Activated B cell treated with CpG ODN at 0.5 μM for 24 hours (primary cell): ENCODE measurements around the gene PTPRC. TPM values are rescaled to one million over a fixed set of nuclear protein-coding genes. Genes with fewer than 3 reads are reported as not detected.

Source experiments
- ATAC-seq: fragments of 200-7000 bp; cut with Tn5 transposase; one replicate; pipeline ENCODE4 v1.10.0; 2021; ENCODE audit warnings: low read depth, mild to moderate bottlenecking, moderate library complexity
- CTCF ChIA-PET: fragments of 350-600 bp; sonication (Branson Sonifier 250); formaldehyde crosslinking; loops from one replicate; lab custom pipeline; 2021; ENCODE audit warnings: antibody characterized with exemption; lab: Charles Lee
- POLR2A ChIA-PET: fragments of 350-600 bp; sonication (Branson Sonifier 250); formaldehyde crosslinking; loops from one replicate; lab custom pipeline; 2021; ENCODE audit warnings: antibody characterized with exemption; lab: Charles Lee
- DNase-seq: peaks from one replicate; pipeline ENCODE4 v3.0.0; 2022
- H3K27ac Mint-ChIP-seq: one replicate; pipeline ENCODE4 v1.8.0; 2020; ENCODE audit warnings: mixed read lengths
- H3K27me3 Mint-ChIP-seq: one replicate; pipeline ENCODE4 v1.8.0; 2021; ENCODE audit warnings: mixed read lengths
- H3K36me3 Mint-ChIP-seq: one replicate; pipeline ENCODE4 v1.8.0; 2021; ENCODE audit warnings: low read depth, mixed read lengths
- H3K4me1 Mint-ChIP-seq: one replicate; pipeline ENCODE4 v1.8.0; 2021; ENCODE audit warnings: mixed read lengths
- H3K4me3 Mint-ChIP-seq: one replicate; pipeline ENCODE4 v1.8.0; 2020; ENCODE audit warnings: mild to moderate bottlenecking, mixed read lengths
- H3K9me3 Mint-ChIP-seq: one replicate; pipeline ENCODE4 v1.8.0; 2020; ENCODE audit warnings: mixed read lengths
- intact Hi-C: fragments of 100-400 bp; cut with micrococcal nuclease; formaldehyde crosslinking; loops from one replicate; pipeline ENCODE4 v1.15.1; 2024
- total RNA-seq: library from RNA; stranded (reverse); gene quantifications from 2 replicates; pipeline ENCODE4 v1.2.3, GENCODE V29; 2022
- TF ChIP-seq, protein P1 (sequence below): fragments of 200-600 bp; IDR thresholded peaks from one replicate; pipeline ENCODE4 v1.8.0; 2022; ENCODE audit warnings: antibody characterized with exemption, mild to moderate bottlenecking

Gene PTPRC
- total RNA-seq, 1 donor from 2014 or later, result 506 TPM

DNA sequence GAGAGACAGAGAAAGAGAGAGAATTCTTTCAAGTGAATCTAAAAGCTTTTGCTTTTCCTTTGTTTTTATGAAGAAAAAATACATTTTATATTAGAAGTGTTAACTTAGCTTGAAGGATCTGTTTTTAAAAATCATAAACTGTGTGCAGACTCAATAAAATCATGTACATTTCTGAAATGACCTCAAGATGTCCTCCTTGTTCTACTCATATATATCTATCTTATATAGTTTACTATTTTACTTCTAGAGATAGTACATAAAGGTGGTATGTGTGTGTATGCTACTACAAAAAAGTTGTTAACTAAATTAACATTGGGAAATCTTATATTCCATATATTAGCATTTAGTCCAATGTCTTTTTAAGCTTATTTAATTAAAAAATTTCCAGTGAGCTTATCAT is 117.6 kb downstream of the PTPRC start:
- ATAC-seq (no peak), DNase-seq (no peak)
- Mint-ChIP-seq H3K9me3 (no peaks in the 10 kb centered on the region), H3K4me1 (peaks cover 30% of the 10 kb centered on the region), H3K4me3 (no peak overlapping the region), H3K27ac (peak overlapping the region; percentile 0), H3K27me3 (no peaks in the 10 kb centered on the region), H3K36me3 (peaks cover 46% of the 10 kb centered on the region)
- TF ChIP-seq, protein P1, sequence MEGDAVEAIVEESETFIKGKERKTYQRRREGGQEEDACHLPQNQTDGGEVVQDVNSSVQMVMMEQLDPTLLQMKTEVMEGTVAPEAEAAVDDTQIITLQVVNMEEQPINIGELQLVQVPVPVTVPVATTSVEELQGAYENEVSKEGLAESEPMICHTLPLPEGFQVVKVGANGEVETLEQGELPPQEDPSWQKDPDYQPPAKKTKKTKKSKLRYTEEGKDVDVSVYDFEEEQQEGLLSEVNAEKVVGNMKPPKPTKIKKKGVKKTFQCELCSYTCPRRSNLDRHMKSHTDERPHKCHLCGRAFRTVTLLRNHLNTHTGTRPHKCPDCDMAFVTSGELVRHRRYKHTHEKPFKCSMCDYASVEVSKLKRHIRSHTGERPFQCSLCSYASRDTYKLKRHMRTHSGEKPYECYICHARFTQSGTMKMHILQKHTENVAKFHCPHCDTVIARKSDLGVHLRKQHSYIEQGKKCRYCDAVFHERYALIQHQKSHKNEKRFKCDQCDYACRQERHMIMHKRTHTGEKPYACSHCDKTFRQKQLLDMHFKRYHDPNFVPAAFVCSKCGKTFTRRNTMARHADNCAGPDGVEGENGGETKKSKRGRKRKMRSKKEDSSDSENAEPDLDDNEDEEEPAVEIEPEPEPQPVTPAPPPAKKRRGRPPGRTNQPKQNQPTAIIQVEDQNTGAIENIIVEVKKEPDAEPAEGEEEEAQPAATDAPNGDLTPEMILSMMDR, result no peak
- CTCF ChIA-PET, result interaction anchor here (0.8 to 2.0 kb wide), 6 partner anchors 16 to 797 kb away, joined by 3 to 7 read pairs (median 4); no protein-coding TSS in a partner anchor
- intact Hi-C loops, result loop anchor here (1.0 to 5.0 kb wide), 4 partner anchors 357 to 1756 kb away; no protein-coding TSS in a partner anchor
- POLR2A ChIA-PET, result no interaction called here

DNA sequence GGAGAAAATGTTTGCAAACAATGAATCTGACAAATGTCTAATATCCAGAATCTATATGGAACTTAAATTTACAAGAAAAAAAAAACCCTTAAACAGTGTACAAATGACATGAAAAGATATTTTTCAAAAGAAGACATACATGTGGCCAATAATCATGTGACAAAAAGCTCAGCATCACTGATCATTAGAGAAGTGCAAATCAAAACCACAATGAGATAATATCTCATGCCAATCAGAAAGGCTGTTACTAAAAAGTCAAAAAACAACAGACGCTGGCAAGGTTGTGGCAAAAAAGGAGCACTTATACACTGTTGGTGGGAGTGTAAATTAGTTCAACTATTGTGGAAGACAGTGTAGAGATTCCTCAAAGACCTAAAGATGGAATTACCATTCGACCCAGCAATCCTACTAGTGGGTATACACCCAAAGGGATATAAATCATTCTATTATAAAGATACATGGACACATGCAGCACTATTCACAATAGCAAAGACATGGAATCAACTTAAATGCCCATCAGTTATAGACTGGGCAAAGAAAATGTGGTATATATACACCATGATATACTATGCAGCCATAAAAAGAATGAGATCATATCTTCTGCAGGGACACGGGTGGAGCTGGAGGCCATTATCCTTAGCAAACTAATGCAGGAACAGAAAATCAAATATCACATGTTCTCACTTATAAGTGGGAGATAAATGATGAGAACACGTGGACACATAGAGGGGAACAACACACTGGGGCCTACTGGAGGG is 123.2 kb downstream of the PTPRC start:
- DNase-seq, result no peak
- Mint-ChIP-seq H3K27ac (no peak overlapping the region), H3K4me1 (peaks cover 42% of the 10 kb centered on the region), H3K36me3 (peaks cover 3% of the 10 kb centered on the region), H3K4me3 (no peak overlapping the region), H3K9me3 (no peaks in the 10 kb centered on the region), H3K27me3 (no peaks in the 10 kb centered on the region)
- TF ChIP-seq, protein P1, result no peak
- ChIA-PET CTCF (interaction anchor here (1.9 kb wide), 1 partner anchor 351 kb away, joined by 5 read pairs; no protein-coding TSS in a partner anchor), POLR2A (interaction anchor here (0.7 kb wide), 1 partner anchor 19 kb away, joined by 3 read pairs; no protein-coding TSS in a partner anchor)
- peak; percentile 10 for ATAC-seq
- intact Hi-C loops, result no loop called here

DNA sequence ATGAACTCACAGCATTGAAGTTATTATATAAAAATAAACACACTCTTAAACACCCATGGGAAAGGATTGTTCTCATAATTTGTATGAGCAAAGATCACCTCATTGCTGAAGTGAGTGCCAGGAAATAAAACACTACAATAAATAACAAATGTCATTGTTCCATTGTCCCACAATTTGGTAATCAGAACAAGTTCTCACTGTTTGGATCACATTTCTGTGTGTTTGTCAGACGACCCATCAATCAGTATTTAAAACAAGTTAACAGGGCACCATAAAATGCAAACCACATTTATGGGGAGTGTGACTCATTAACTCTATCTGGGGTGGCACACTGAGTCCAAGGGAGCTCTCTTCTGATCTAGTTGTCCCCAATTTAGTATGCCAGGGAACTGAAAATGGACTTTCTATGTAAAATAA is 124.5 kb downstream of the PTPRC start:
- no peaks in the 10 kb centered on the region for H3K36me3 Mint-ChIP-seq
- H3K4me3 Mint-ChIP-seq, result no peak overlapping the region
- ATAC-seq (no peak), DNase-seq (no peak)
- no peaks in the 10 kb centered on the region for H3K9me3 Mint-ChIP-seq
- peak overlapping the region; percentile 7 for H3K27ac Mint-ChIP-seq
- TF ChIP-seq, protein P1, result no peak
- H3K27me3 Mint-ChIP-seq, result no peaks in the 10 kb centered on the region
- intact Hi-C loops, result no loop called here
- ChIA-PET CTCF (no interaction called here), POLR2A (no interaction called here)
- H3K4me1 Mint-ChIP-seq, result peaks cover 42% of the 10 kb centered on the region

DNA sequence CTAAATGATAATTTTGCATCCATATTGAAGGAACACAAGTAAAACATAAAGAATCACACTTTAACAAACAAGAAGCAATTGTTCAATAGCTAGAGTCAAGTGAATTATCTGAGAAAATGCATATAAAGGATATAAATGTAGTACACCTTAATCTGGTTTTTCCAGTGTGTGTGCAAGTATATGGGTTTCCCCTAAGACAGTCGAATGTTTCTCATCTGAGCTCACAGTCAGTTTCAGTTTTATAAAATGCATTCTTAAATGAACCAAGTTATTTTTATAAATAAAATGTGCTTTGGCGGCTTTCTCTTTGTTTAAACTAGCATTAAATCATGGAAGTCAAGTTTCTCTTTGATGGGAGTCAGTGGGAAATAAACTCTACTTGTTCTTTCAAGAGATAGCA is 125.9 kb downstream of the PTPRC start:
- CTCF ChIA-PET, result no interaction called here
- POLR2A ChIA-PET, result interaction anchor here (0.7 kb wide), 1 partner anchor 13 kb away, joined by 3 read pairs; no protein-coding TSS in a partner anchor
- no peak for ATAC-seq

DNA sequence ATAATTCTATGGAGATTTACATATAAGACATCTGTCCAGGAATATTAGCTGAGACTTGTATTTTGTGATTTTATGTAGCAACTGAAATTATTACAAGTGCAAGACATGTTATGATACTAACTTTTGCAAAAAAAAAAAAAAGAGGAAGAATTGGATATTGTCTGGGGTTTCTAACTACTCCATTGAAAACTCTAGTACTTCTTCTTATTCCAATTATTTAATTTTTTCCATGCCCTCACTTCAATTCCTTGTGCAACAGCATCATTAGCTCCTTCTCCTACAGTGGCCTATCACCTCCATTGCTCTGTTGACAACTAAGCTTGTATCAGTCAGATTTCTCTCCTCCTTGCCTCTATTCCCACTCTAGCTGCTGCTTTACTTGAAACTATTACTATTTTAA is 126.6 kb downstream of the PTPRC start:
- Mint-ChIP-seq H3K4me3 (no peak overlapping the region), H3K27me3 (no peaks in the 10 kb centered on the region), H3K27ac (no peak overlapping the region), H3K4me1 (peaks cover 34% of the 10 kb centered on the region), H3K9me3 (no peaks in the 10 kb centered on the region), H3K36me3 (no peaks in the 10 kb centered on the region)
- intact Hi-C loops, result no loop called here
- TF ChIP-seq, protein P1, result no peak
- POLR2A ChIA-PET, result no interaction called here
- CTCF ChIA-PET, result interaction anchor here (0.5 kb wide), 1 partner anchor 452 kb away, joined by 4 read pairs; no protein-coding TSS in a partner anchor
- ATAC-seq, result no peak
- DNase-seq, result no peak

More for the DNA sequence above, 125.9 kb downstream of the PTPRC start:
- no peaks in the 10 kb centered on the region for H3K9me3 Mint-ChIP-seq
- H3K4me3 Mint-ChIP-seq, result peak overlapping the region; percentile 26
- no peak overlapping the region for H3K27ac Mint-ChIP-seq
- no peaks in the 10 kb centered on the region for H3K36me3 Mint-ChIP-seq
- H3K4me1 Mint-ChIP-seq, result peaks cover 39% of the 10 kb centered on the region
- TF ChIP-seq, protein P1, result no peak
- intact Hi-C loops, result no loop called here
- H3K27me3 Mint-ChIP-seq, result no peaks in the 10 kb centered on the region
- DNase-seq, result no peak
